Smooth muscle cell of the coronary artery (primary cell): ENCODE data around the gene ATG2A. TPM values are rescaled to one million over a fixed set of nuclear protein-coding genes. Genes with fewer than 3 reads are reported as not detected.

Experiments used
- total RNA-seq: library from RNA; depleted of rRNA; stranded (reverse); fragments of >200 nt; gene quantifications from 2 replicates; pipeline ENCODE4 v1.2.3, GENCODE V29; 2014; ENCODE audit warnings: low replicate concordance

ATG2A gene
- 5.6 and 9.2 TPM in 2 replicates for total RNA-seq

DNA sequence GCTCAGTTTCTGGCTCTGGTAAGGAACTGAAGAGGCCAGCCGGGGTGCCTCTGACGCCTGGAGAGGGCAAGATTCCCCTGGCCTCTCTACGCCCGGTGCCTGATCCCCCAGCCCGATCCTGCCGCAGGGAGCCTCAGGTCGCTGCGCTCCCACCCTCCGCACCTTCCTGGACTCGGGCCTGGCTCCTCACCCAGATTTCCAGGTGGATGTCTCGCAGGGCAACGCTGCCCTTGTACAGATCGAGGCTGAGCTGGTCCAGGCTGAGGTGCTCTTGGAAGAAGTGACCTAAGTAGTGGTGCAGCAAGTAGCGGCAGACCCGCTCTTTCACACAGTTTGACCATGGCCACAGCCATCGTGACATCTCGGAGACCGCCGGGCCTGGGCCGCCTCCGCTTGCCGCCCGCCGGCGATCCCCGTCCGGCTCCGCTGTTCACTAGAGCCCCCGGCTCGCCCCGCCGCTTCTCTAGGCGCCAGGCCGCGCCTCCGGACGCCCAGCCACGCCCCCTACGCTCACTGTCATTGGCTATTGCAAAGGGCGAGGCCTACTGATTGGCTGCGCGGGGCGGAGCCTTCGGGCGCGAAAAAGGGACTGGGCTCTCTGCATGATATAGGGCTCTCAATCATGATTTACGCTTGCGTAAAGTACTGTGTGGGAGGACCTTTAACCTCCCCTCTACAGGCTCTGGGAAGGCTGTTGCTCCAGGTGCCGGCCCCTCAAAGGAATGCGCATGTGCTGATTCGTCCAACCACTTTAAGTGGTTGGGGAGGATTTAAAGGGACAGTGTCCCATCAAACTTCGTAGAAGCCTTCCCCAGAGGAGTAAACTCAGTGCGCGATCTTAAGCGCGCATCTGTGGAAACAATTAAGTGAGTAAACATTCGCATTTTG lies at the start of gene ATG2A:
TSS of gene ATG2A (minus strand) at position 435 of the 888 bp plus-strand sequence. CDS start at position 361, 74 bp downstream.

DNA sequence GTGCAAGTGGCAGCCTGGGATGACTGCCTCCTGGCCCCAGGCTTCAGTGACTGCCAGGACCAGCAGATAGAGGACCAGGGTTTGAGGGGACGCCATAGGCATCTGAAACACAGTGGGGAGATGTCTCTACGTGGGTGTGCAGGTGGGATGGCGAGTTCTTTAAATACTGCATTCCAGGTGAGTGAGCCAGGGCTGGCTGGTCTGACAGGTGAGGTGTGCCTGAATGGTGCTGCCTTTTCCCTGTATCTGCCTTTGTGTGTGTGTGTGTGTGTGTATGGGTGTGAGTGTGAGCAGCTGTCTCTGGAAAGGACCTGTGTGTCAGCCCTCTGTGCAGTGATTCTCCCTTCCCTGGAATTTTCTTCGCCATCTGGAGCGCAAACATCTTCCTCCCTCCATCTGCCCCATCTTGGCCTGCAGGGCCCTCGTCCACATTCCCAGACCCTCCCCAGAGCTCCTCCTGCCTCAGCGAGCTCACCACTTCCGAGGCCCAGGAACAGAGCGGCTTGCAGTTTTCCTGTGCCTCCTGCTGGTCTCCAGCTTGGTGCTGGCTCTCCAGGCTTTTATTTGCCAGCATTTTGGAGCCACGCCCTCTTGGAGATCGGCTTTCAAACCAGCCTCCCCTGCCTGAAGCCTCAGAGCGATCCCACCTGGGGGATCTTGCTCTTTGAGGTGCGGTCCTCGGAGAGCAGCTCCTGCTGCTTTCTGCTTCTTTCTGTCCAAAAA lies 18.5 kb upstream of the ATG2A start, which contains the start of gene GPHA2:
TSS of gene GPHA2 (minus strand) at position 535 of the 723 bp plus-strand sequence. CDS start at position 102, 433 bp downstream.

DNA sequence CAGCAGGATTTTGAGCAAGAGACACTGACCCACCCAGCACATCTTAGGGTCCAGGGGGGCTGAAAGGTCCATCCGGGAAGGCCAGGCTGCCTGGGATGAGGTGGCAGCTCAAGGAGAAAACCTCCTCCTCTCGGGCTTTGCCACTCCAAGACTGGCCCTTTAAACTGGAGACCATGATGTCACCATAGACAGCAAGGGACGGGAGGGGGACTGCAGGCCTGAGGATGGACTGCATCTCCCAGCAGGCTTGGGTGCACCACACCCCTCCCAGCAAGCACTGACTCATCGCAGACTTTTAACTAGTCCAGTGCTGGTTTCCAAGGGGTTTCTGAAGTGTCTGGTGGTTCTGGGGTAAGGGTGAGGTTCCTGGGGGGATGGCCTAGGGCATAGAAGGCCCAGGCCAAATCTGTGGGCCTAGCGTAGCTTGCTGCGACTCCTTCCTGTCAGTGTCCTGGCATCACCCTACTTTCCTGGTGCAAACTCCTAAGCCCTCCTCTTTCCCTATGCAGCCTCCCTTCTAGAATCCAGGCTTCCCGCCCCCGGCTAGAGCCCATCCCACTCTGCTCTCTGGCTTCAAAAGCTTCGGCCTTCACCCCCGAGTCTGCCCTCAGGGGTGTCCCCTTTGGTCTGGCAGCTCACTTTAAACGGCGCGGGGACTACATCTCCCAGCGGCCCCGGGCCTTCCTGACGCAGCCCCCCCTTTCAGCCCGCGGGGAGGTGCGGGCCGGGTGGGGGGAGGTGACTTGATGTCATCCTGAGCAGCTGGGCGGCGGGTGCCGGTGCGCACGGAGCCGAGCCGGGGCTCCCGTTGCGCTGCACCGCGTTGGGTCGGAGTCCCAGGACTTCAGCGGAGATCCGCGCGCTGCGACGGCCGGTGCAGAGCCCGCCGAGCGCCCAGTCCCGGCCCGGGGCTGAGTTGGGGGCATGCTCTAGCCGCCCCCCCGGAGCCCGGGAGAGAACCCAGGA lies 7.2 kb upstream of the ATG2A start, which contains the start of gene PPP2R5B:
TSS of gene PPP2R5B (plus strand) at position 746 of the 966 bp plus-strand sequence. CDS start 1,046 bp downstream, outside the sequence.

DNA sequence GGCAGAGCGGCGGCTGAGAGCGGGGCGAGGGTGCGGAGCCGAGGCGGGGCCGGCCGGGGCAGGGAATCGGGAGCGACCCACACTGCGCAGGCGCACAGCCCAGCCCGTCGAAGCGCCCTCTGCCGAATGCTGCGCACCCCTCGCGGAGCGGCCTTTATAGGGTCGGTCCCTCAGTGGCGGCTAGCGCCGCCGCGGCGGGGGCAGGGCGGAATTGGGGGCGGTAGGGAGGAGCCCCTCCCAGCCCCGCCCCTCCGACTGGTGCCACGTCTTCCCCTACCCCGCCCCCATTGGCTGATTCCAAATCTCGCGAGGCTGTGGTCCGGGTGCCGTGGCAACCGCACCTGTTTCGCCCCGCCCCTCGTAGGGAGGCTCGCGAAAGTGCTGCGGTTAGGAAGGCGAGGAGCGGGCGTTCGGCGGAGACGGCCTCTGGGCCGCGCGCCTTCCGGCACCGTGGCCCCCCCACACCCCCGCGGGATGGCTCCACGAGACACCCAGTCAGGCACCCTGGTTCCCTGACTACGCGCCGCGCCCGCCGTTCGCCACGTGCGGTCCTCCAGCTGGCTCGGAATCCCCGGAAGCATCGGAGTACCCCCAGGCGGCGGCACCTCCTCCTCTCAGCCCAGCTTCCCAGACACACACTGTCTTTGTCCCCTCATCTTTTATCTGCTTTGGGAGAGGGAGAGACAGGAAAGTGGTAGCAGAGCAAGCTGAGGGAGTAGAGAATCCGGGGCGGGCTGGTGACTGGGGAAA lies 38.3 kb downstream of the ATG2A start, which contains the start of gene EHD1:
TSS of gene EHD1 (minus strand) at position 128 of the 750 bp plus-strand sequence. CDS start 157 bp downstream, outside the sequence.

Other genes starting within 250 kb of the ATG2A start
- 6.6 and 29.0 TPM in 2 replicates for gene NRXN2, start 194.0 kb downstream of the ATG2A start, total RNA-seq
- gene RASGRP2, start 173.1 kb downstream of the ATG2A start, total RNA-seq = 0.23 and 0.59 TPM in 2 replicates
- 0.68 and 4.0 TPM in 2 replicates for gene PYGM, start 157.2 kb downstream of the ATG2A start, total RNA-seq
- 47.5 and 50.9 TPM in 2 replicates for gene SF1, start 138.7 kb downstream of the ATG2A start, total RNA-seq
- gene MAP4K2, start 114.0 kb downstream of the ATG2A start, total RNA-seq = 4.7 and 7.2 TPM in 2 replicates
- gene MEN1, start 106.7 kb downstream of the ATG2A start, total RNA-seq = 11.1 and 11.3 TPM in 2 replicates
- gene CDC42BPG, start 72.6 kb downstream of the ATG2A start, total RNA-seq = under 0.01 and 0.08 TPM in 2 replicates
- 71.9 and 97.1 TPM in 2 replicates for gene EHD1, start 38.6 kb downstream of the ATG2A start, total RNA-seq
- 4.3 and 8.9 TPM in 2 replicates for gene PPP2R5B, start 7.5 kb upstream of the ATG2A start, total RNA-seq
- not detected in 2 replicates for gene GPHA2, start 18.7 kb upstream of the ATG2A start, total RNA-seq
- not detected in 2 replicates for gene MAJIN, start 54.9 kb upstream of the ATG2A start, total RNA-seq
- gene BATF2, start 79.8 kb upstream of the ATG2A start, total RNA-seq = 0.15 TPM in 1 of 2 replicates, not detected in the other
- 91.6 and 106 TPM in 2 replicates for gene ARL2, start 97.0 kb upstream of the ATG2A start, total RNA-seq
- gene SNX15, start 110.2 kb upstream of the ATG2A start, total RNA-seq = 5.9 TPM in 2 replicates
- gene SAC3D1, start 124.0 kb upstream of the ATG2A start, total RNA-seq = 6.3 and 8.6 TPM in 2 replicates
- gene NAALADL1, start 141.3 kb upstream of the ATG2A start, total RNA-seq = 13.1 and 25.5 TPM in 2 replicates
- 0.35 and 2.2 TPM in 2 replicates for gene CDCA5, start 166.8 kb upstream of the ATG2A start, total RNA-seq
- gene ZFPL1, start 167.0 kb upstream of the ATG2A start, total RNA-seq = 21.5 and 40.3 TPM in 2 replicates
- gene VPS51, start 179.0 kb upstream of the ATG2A start, total RNA-seq = 215 and 350 TPM in 2 replicates
- gene TM7SF2, start 194.7 kb upstream of the ATG2A start, total RNA-seq = 7.6 and 8.8 TPM in 2 replicates
- 3.0 and 7.5 TPM in 2 replicates for gene ZNHIT2, start 200.5 kb upstream of the ATG2A start, total RNA-seq
- gene FAU, start 204.9 kb upstream of the ATG2A start, total RNA-seq = 499 and 518 TPM in 2 replicates
- gene MRPL49, start 205.1 kb upstream of the ATG2A start, total RNA-seq = 25.4 and 41.2 TPM in 2 replicates
- 11.7 and 19.7 TPM in 2 replicates for gene SYVN1, start 217.3 kb upstream of the ATG2A start, total RNA-seq